ENCODE results near the gene INF2. TPM values are rescaled to one million over a fixed set of nuclear protein-coding genes. Genes with fewer than 3 reads are reported as not detected.
A peak's percentile ranks its signal among the peaks of the same experiment; 100 is the strongest.

Gene INF2
- total RNA-seq, 1 donor from 2014 or later = 249 TPM

- peak overlapping the region; percentile 53 to 67 for H3K4me3 ChIP-seq
- TF ChIP-seq, protein P1, sequence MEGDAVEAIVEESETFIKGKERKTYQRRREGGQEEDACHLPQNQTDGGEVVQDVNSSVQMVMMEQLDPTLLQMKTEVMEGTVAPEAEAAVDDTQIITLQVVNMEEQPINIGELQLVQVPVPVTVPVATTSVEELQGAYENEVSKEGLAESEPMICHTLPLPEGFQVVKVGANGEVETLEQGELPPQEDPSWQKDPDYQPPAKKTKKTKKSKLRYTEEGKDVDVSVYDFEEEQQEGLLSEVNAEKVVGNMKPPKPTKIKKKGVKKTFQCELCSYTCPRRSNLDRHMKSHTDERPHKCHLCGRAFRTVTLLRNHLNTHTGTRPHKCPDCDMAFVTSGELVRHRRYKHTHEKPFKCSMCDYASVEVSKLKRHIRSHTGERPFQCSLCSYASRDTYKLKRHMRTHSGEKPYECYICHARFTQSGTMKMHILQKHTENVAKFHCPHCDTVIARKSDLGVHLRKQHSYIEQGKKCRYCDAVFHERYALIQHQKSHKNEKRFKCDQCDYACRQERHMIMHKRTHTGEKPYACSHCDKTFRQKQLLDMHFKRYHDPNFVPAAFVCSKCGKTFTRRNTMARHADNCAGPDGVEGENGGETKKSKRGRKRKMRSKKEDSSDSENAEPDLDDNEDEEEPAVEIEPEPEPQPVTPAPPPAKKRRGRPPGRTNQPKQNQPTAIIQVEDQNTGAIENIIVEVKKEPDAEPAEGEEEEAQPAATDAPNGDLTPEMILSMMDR (IDR thresholded peaks at IDR 0.05) = no peak
- no peaks in the 10 kb centered on the region for H3K36me3 ChIP-seq
- peak in 1 of 2 donors; percentile 66 for DNase-seq (ENCODE audit: low spot score in 2 of 2)
- H3K4me1 ChIP-seq = peaks cover 36 to 44% of the 10 kb centered on the region in 2 donors
- peak overlapping the region; percentile 88 to 89 for H3K27ac ChIP-seq
- no peaks in the 10 kb centered on the region for H3K9me3 ChIP-seq
- intact Hi-C loops (cut with DNase I) = loop anchor here (2.0 to 10.0 kb wide), 2 partner anchors 14 to 568 kb away; partner anchors contain the start of gene BTBD6
- no peaks in the 10 kb centered on the region for H3K27me3 ChIP-seq
Observed at GRCh38 chr14:104676694-104677511, 12.5 kb upstream of the INF2 start.

DNA sequence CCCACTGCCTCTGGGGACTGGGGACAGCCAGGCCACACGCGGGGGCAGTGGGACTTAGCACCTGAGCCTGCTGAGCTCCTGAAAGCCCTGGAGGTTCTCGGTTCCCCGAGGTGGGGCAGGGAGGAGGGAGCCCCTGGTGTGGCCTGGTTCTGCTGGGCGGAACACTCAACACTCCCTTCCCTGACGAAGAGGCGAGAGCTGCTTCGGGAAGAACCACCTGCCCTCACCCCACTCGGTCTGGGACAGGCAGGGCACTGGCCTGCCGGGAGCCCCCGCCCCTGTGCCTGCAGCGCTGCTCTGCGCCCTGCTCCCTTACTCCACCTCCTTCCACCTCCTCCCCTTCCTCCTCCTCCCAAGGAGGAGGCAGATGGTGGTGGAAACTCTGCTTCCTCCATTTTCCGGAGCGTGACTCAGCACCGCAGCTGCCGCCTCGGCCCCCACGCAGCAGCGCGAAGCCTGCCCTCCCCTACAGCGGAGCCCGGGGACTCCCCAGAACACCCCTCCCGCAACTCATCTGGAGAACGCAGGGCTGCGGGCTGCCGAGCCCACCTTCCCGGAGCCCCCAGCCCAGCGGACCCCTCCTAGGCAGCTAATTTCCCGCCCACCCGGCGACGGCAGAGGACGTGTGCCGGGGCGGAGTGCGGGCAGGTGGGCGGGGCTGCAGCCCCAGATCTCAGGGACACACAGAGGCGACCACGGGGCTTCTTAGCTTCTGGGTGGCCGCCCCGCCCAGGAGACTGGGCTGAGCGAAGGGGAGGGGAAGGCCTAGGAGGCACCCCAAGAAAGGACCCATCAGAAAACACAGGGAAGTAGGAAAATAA is 11.7 kb upstream of the INF2 start:
- Histone ChIP-seq H3K27ac (peak overlapping the region; percentile 88 to 89), H3K36me3 (no peaks in the 10 kb centered on the region), H3K9me3 (no peaks in the 10 kb centered on the region), H3K4me1 (peaks cover 44 to 52% of the 10 kb centered on the region in 2 donors), H3K4me3 (peak overlapping the region; percentile 53 to 67), H3K27me3 (no peaks in the 10 kb centered on the region)
- TF ChIP-seq, protein P1 (IDR thresholded peaks at IDR 0.05) = no peak
- DNase-seq (ENCODE audit: low spot score in 2 of 2) = peak in 1 of 2 donors; percentile 88
- intact Hi-C loops (cut with DNase I) = loop anchor here (2.0 to 10.0 kb wide), 2 partner anchors 13 to 567 kb away; partner anchors contain the start of gene BTBD6

- intact Hi-C loops (cut with DNase I) = loop anchor here (10.0 kb wide), 1 partner anchor 566 kb away; the partner anchor contains the start of gene BTBD6
- Histone ChIP-seq H3K9me3 (no peaks in the 10 kb centered on the region), H3K4me1 (peaks cover 45 to 52% of the 10 kb centered on the region in 2 donors), H3K36me3 (no peaks in the 10 kb centered on the region), H3K27me3 (no peaks in the 10 kb centered on the region), H3K4me3 (peak overlapping the region; percentile 53 to 67), H3K27ac (peak overlapping the region; percentile 88 to 89)
- no peak for DNase-seq (ENCODE audit: low spot score in 2 of 2)
- TF ChIP-seq, protein P1 (IDR thresholded peaks at IDR 0.05) = no peak
Observed at GRCh38 chr14:104678346-104678745, 11.1 kb upstream of the INF2 start.

DNA sequence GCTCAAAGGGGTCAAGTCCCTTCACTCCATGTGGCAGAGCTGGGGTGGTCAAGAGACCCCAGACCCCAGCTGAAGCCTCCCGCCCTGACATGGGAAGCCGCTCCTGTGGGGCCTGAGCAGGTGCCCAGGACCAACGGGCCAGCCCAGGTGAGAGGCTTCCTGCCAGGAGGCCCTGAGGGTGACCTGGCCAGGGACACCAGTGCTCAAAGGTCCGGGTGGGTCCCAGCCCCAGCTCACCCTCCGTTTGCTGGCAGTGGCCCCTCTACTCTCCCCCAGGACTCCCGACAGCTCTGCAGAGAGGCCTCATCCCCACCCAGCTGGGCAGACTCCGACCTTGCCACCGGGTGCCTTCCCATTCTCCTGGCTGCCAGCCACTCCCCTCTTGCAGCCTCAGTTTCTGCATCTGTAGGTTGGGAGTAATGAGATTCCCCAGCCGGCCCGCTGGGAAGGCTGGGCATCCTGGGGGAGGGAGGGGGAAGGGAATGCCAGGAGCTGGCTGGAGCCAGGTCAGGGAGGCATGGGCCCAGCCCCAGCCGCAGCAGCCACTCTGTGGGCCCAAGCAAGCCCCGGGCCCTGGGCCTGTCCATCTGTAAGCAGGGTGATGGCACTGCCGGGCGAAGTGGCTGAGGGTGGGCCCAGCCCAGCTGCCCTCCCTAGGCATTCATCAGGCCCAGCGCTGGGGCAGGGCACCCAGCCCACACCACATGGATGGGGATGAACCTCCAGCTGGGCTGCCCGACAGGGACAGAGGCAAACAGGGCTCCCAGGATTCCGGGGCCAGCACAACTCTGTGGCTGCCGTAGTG is 10.3 kb upstream of the INF2 start:
- intact Hi-C loops (cut with DNase I) = loop anchor here (10.0 kb wide), 1 partner anchor 566 kb away; the partner anchor contains the start of gene BTBD6
- Histone ChIP-seq H3K4me1 (peaks cover 45 to 52% of the 10 kb centered on the region in 2 donors), H3K27me3 (no peaks in the 10 kb centered on the region), H3K4me3 (peak overlapping the region in 1 of 2 donors; percentile 67), H3K36me3 (no peaks in the 10 kb centered on the region), H3K27ac (peak overlapping the region; percentile 88 to 89), H3K9me3 (no peaks in the 10 kb centered on the region)
- peak in 1 of 2 donors; percentile 63 for DNase-seq (ENCODE audit: low spot score in 2 of 2)
- TF ChIP-seq, protein P1 (IDR thresholded peaks at IDR 0.05) = no peak
